MM.1S (cell line): ENCODE data around the gene PIMREG.

Experiments
- DNase-seq: peaks from one replicate; pipeline ENCODE4 v3.0.0-alpha.2; 2015
- H2AFZ ChIP-seq: fragments of 300-600 bp; sonication (generic); 2 replicates; pipeline ENCODE4 v1.6.0; 2016; ENCODE audit warnings: antibody characterized with exemption, low read length
- H3F3A ChIP-seq: fragments of 300-600 bp; sonication (generic); 2 replicates; pipeline ENCODE4 v1.6.1; 2016; ENCODE audit warnings: mild to moderate bottlenecking, antibody characterized with exemption, low read length, moderate library complexity, mixed read lengths; ENCODE audit not compliant: insufficient read depth
- H3K27ac ChIP-seq: fragments of 300-600 bp; sonication (generic); 2 replicates; pipeline ENCODE4 v1.5.1; 2016; ENCODE audit warnings: mild to moderate bottlenecking, low read length
- H3K27me3 ChIP-seq: fragments of 300-600 bp; sonication (generic); replicated peaks from 2 replicates; pipeline ENCODE4 v1.6.0; 2016; ENCODE audit warnings: low read length; ENCODE audit not compliant: insufficient read depth
- H3K36me3 ChIP-seq: fragments of 300-600 bp; sonication (generic); replicated peaks from 2 replicates; pipeline ENCODE4 v1.6.1; 2016; ENCODE audit warnings: mild to moderate bottlenecking, low read length, mixed read lengths; ENCODE audit not compliant: insufficient read depth
- H3K4me1 ChIP-seq: fragments of 300-600 bp; sonication (generic); 2 replicates; pipeline ENCODE4 v1.6.1; 2016; ENCODE audit warnings: low read length, mixed read lengths
- H3K4me2 ChIP-seq: fragments of 300-600 bp; sonication (generic); 2 replicates; pipeline ENCODE4 v1.6.0; 2016; ENCODE audit warnings: low read depth, low read length
- H3K4me3 ChIP-seq: fragments of 300-600 bp; sonication (generic); 2 replicates; pipeline ENCODE4 v1.5.1; 2016; ENCODE audit warnings: low read length, mixed read lengths
- H3K79me2 ChIP-seq: fragments of 300-600 bp; sonication (generic); 2 replicates; pipeline ENCODE4 v1.6.1; 2016; ENCODE audit warnings: mixed run types, low read length, mixed read lengths
- H3K9ac ChIP-seq: fragments of 300-600 bp; sonication (generic); 2 replicates; pipeline ENCODE4 v1.6.1; 2016; ENCODE audit warnings: low read length, mixed read lengths
- H3K9me2 ChIP-seq: fragments of 300-600 bp; sonication (generic); replicated peaks from 2 replicates; pipeline ENCODE4 v1.6.1; 2016; ENCODE audit warnings: mild to moderate bottlenecking, low read length, mixed read lengths; ENCODE audit not compliant: insufficient read depth
- H3K9me3 ChIP-seq: fragments of 300-600 bp; sonication (generic); replicated peaks from 2 replicates; pipeline ENCODE4 v1.6.1; 2016; ENCODE audit warnings: mild to moderate bottlenecking, low read length, mixed read lengths; ENCODE audit not compliant: insufficient read depth
- H4K20me1 ChIP-seq: fragments of 300-600 bp; sonication (generic); 2 replicates; pipeline ENCODE4 v1.6.1; 2016; ENCODE audit warnings: mild to moderate bottlenecking, low read length, moderate library complexity, mixed read lengths; ENCODE audit not compliant: insufficient read depth
- CTCF ChIP-seq: fragments of 300-600 bp; sonication (generic); IDR thresholded peaks from 2 replicates; pipeline ENCODE4 v1.5.1; 2016; ENCODE audit warnings: antibody characterized with exemption, low read length, mixed read lengths
- EZH2 ChIP-seq: fragments of 300-600 bp; sonication (generic); optimal IDR thresholded peaks from 2 replicates; pipeline ENCODE3; 2017; ENCODE audit warnings: low read depth, mild to moderate bottlenecking, antibody characterized with exemption, low read length, mixed read lengths
- EZH2phosphoT487 ChIP-seq: fragments of 300-600 bp; sonication (generic); IDR thresholded peaks from 2 replicates; pipeline ENCODE4 v1.6.1; 2018; ENCODE audit warnings: antibody characterized with exemption, low read length

PIMREG gene

GRCh38 chr17:6449307-6449706, 5.1 kb downstream of the PIMREG start:
- DNase-seq, result no peak
- H3K4me1 ChIP-seq, result no peaks in the 10 kb centered on the region
- TF ChIP-seq EZH2phosphoT487 (no peak), EZH2 (no peak)

DNA sequence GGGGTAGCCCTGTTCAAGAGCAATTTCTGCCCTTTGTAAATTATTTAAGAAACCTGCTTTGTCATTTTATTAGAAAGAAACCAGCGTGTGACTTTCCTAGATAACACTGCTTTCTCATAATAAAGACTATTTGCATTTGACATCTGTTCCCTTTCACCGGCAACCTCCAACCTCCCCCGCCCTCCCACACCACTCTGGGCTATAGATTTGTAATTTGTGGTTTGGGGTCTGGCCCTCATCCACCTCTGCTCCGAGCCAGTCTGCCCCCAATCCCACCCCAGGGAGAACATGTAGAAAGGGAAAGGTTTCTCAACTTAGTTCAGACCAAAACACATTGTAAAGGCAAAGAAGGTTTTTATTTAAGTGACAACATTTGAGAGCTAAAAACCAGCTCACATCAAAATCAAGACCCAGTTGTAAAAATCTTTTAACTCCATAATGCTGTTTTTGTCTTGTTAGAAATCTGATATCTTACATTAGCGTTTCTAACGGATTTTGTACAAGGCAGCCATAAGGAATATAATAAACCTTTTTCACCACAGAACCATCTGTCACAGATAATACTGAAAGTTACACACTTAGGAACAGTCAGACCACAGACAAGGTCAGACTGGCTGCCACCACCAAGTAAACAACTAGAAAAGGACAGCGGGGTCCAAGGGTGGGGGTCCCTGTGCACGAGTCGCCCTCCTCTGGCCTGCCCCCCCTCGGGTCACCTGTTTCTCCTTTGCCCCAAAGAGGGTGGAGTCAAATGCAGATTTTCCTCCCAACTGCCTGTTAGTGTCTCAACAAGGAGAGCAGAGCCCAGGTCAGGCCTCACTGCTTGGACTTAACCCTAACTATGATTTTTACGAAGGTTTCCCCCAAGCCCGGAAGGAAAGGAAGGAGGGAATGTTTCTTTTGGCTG, 6.9 kb downstream of the PIMREG start:
- Histone ChIP-seq H3K9ac (no peak overlapping the region), H3K4me2 (no peak overlapping the region), H3K4me3 (no peak overlapping the region), H2AFZ (no peak overlapping the region), H4K20me1 (no peaks in the 10 kb centered on the region), H3K9me2 (no peaks in the 10 kb centered on the region), H3K27me3 (peaks cover 20% of the 10 kb centered on the region), H3K9me3 (no peaks in the 10 kb centered on the region), H3K27ac (no peak overlapping the region), H3K4me1 (no peaks in the 10 kb centered on the region), H3F3A (no peaks in the 10 kb centered on the region; the same call in 1 of the 2 replicates), H3K79me2 (no peaks in the 10 kb centered on the region), H3K36me3 (no peaks in the 10 kb centered on the region)
- no peak for TF ChIP-seq EZH2
- DNase-seq, result no peak

More at GRCh38 chr17:6449307-6449706, 5.1 kb downstream of the PIMREG start:
- Histone ChIP-seq H3K9ac (no peak overlapping the region), H3K36me3 (no peaks in the 10 kb centered on the region), H3F3A (no peaks in the 10 kb centered on the region), H3K4me2 (no peak overlapping the region), H3K79me2 (no peaks in the 10 kb centered on the region), H3K27ac (no peak overlapping the region), H3K9me2 (no peaks in the 10 kb centered on the region), H3K9me3 (no peaks in the 10 kb centered on the region), H4K20me1 (no peaks in the 10 kb centered on the region), H3K27me3 (peaks cover 10% of the 10 kb centered on the region; the same call in 1 of the 2 replicates), H3K4me3 (no peak overlapping the region), H2AFZ (no peak overlapping the region)

- Histone ChIP-seq H3K4me1 (peaks cover 8% of the 10 kb centered on the region), H3K79me2 (no peaks in the 10 kb centered on the region), H3K4me2 (no peak overlapping the region), H3K9me2 (no peaks in the 10 kb centered on the region), H3K9me3 (no peaks in the 10 kb centered on the region), H2AFZ (no peak overlapping the region), H3K9ac (no peak overlapping the region), H3F3A (no peaks in the 10 kb centered on the region; the same call in 1 of the 2 replicates), H3K27me3 (peaks cover 20% of the 10 kb centered on the region), H3K4me3 (no peak overlapping the region), H3K27ac (no peak overlapping the region), H3K36me3 (no peaks in the 10 kb centered on the region), H4K20me1 (no peaks in the 10 kb centered on the region)
- TF ChIP-seq EZH2 (no peak), EZH2phosphoT487 (no peak), CTCF (no peak)
- peak; percentile 18 for DNase-seq
These were observed 8.4 kb downstream of the PIMREG start for GRCh38 chr17:6452471-6453266.

DNA sequence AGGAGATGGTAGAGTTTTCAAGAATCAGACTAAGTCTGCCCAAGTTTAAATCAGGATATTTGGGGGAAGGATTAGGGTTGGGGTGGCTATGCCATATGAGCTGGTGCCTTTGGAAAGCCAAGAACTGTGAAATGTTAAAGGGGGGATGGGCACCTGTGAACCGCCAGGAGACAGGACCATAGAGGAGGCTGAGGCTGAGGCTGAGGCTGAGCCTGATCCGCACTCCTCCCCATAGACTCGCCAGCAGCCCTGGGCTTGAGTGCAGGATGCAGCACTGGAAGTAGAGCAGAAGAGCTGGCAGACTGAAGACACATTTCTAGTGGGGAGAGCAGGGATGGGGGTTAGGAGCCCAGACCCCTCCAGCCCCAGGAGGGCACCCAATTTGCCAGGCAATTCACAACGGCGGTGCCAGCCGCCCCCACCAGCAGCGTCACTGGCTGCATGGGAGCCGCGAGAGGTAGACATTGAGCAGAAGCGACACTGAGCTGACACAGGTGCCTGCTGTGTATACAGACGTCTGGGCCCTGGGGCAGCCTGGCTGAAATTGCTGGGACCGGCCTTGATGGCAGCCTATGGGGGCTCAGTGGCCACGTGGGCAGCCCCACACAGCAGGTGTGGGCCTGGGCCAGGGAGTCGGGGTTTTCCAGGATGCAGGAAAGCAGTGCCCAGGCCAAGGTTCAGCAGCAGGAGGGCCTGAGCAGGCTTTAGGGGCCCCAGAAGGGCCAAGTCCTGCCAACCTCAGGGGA, 9.2 kb downstream of the PIMREG start:
- Histone ChIP-seq H2AFZ (no peak overlapping the region), H3K4me2 (no peak overlapping the region), H3K9me3 (no peaks in the 10 kb centered on the region), H3K4me3 (no peak overlapping the region), H3K27me3 (peaks cover 25% of the 10 kb centered on the region), H3K27ac (no peak overlapping the region), H3K9me2 (no peaks in the 10 kb centered on the region), H3K4me1 (peaks cover 8% of the 10 kb centered on the region), H3K9ac (no peak overlapping the region), H3K36me3 (no peaks in the 10 kb centered on the region), H3K79me2 (no peaks in the 10 kb centered on the region), H4K20me1 (no peaks in the 10 kb centered on the region), H3F3A (no peaks in the 10 kb centered on the region; the same call in 1 of the 2 replicates)
- DNase-seq, result no peak
- TF ChIP-seq EZH2, result no peak
